K562 (cell line): ENCODE data around the gene LRRC57.

Source experiments
- CTCF ChIP-seq, 3 experiments: IDR thresholded peaks in 2 of 3; conservative IDR thresholded peaks in 1 of 3; 2 replicates each; pipeline ENCODE4 v1.5.1; 2011 to 2012; ENCODE audit warnings: low read length in 3 of 3, mild to moderate bottlenecking in 3 of 3, control low read depth in 2 of 3, improper control_type of control experiment in 1 of 3, inconsistent platforms in 1 of 3, low read depth in 1 of 3, mixed read lengths in 1 of 3, moderate library complexity in 1 of 3; ENCODE audit not compliant: insufficient read depth in 2 of 3
- MECOM ChIP-seq: fragments of 250-450 bp; sonication (Bioruptor Pico); IDR thresholded peaks from 2 replicates; pipeline ENCODE4 v1.8.0; 2022; ENCODE audit warnings: inconsistent platforms
- NFIC ChIP-seq: fragments of 450-650 bp; IDR thresholded peaks from 2 replicates; pipeline ENCODE4 v1.6.1; 2017; ENCODE audit warnings: mild to moderate bottlenecking, inconsistent platforms
- POLR2A ChIP-seq: fragments of 450-650 bp; conservative IDR thresholded peaks from 2 replicates; pipeline ENCODE4 v1.6.1; 2016
- RBM34 ChIP-seq: fragments of 200-400 bp; formaldehyde crosslinking; IDR thresholded peaks from 2 replicates; pipeline ENCODE4 v1.6.1; 2018; ENCODE audit warnings: low read length, borderline replicate concordance; ENCODE audit not compliant: insufficient read depth
- RHOXF2B ChIP-seq: fragments of 250-450 bp; sonication (Bioruptor Pico); conservative IDR thresholded peaks from 2 replicates; pipeline ENCODE4 v1.5.1; 2021
- TEAD2 ChIP-seq: fragments of 450-650 bp; IDR thresholded peaks from 2 replicates; pipeline ENCODE4 v1.6.1; 2016; ENCODE audit warnings: missing genetic modification characterization, control low read depth, missing compliant biosample characterization
- XRCC5 ChIP-seq: fragments of 200-400 bp; formaldehyde crosslinking; IDR thresholded peaks from 2 replicates; pipeline ENCODE4 v1.6.1; 2017; ENCODE audit warnings: low read depth, mild to moderate bottlenecking, low read length
- ZBTB1 ChIP-seq: sonication (generic); formaldehyde crosslinking; IDR thresholded peaks from 2 replicates; pipeline ENCODE4 v1.8.1; 2023; ENCODE audit warnings: missing genetic modification reagents, low read depth, mild to moderate bottlenecking, borderline replicate concordance
- ZNF232 ChIP-seq: sonication (generic); formaldehyde crosslinking; IDR thresholded peaks from 2 replicates; pipeline ENCODE4 v1.8.0; 2022; ENCODE audit warnings: mild to moderate bottlenecking, missing genetic modification reagents
- ZZZ3 ChIP-seq: fragments of 450-650 bp; IDR thresholded peaks from 2 replicates; pipeline ENCODE4 v1.6.1; 2016; ENCODE audit warnings: antibody characterized with exemption, mild to moderate bottlenecking, moderate library complexity
- TF ChIP-seq, protein P1 (sequence below): fragments of 450-650 bp; IDR thresholded peaks from 2 replicates; pipeline ENCODE4 v1.6.1; 2016; ENCODE audit warnings: borderline replicate concordance

DNA sequence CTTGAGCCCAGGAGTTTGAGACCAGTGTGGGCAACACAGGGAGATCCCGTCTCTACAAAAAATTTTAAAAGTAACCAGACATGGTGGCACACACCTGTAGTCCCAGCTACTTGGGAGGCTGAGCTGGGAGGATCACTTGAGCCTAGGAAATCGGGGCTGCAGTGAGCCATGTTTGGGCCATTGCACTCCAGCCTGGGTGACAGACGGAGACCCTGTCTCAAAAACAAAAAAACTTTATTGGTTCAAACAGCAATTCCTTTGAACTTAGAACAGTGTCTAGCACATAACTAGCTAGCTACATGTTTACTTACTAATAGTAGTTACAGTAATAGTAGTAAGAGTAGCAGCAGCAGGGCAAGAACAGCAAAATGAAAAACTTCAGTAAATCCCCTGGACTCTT, 10.1 kb upstream of the LRRC57 start:
- TF ChIP-seq NFIC = no peak
- TF ChIP-seq ZZZ3 = no peak
- TF ChIP-seq CTCF (IDR thresholded peaks at IDR 0.05 in 2 of 3, conservative IDR thresholded peaks at IDR 0.05 in 1 of 3; ENCODE audit: insufficient read depth in 2 of 3, low read depth in 1 of 3, low read length in 3 of 3) = no peak
- no peak for TF ChIP-seq POLR2A
- TF ChIP-seq ZNF232 (CRISPR knock-in tag) = no peak
- TF ChIP-seq MECOM (CRISPR knock-in tag) = no peak
- TF ChIP-seq, protein P1, sequence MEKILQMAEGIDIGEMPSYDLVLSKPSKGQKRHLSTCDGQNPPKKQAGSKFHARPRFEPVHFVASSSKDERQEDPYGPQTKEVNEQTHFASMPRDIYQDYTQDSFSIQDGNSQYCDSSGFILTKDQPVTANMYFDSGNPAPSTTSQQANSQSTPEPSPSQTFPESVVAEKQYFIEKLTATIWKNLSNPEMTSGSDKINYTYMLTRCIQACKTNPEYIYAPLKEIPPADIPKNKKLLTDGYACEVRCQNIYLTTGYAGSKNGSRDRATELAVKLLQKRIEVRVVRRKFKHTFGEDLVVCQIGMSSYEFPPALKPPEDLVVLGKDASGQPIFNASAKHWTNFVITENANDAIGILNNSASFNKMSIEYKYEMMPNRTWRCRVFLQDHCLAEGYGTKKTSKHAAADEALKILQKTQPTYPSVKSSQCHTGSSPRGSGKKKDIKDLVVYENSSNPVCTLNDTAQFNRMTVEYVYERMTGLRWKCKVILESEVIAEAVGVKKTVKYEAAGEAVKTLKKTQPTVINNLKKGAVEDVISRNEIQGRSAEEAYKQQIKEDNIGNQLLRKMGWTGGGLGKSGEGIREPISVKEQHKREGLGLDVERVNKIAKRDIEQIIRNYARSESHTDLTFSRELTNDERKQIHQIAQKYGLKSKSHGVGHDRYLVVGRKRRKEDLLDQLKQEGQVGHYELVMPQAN = no peak
- no peak for TF ChIP-seq XRCC5
- TF ChIP-seq ZBTB1 (CRISPR knock-in tag) = no peak
- TF ChIP-seq RBM34 = no peak
- no peak for TF ChIP-seq TEAD2
- TF ChIP-seq RHOXF2B (CRISPR knock-in tag) = no peak
